Endothelial cell (in vitro differentiated cells): ENCODE measurements around the gene HRG. TPM values are rescaled to one million over a fixed set of nuclear protein-coding genes. Genes with fewer than 3 reads are reported as not detected.

ENCODE experiments used
- DNase-seq: peaks from one replicate; pipeline ENCODE4 v3.0.0; 2021; ENCODE audit warnings: low spot score
- H3K27ac Mint-ChIP-seq: one replicate; pipeline ENCODE4 v1.8.0; 2021; ENCODE audit warnings: mixed read lengths, inconsistent platforms; ENCODE audit not compliant: unreplicated experiment
- H3K27me3 Mint-ChIP-seq: one replicate; pipeline ENCODE4 v1.8.0; 2021; ENCODE audit warnings: mild to moderate bottlenecking, moderate library complexity, mixed read lengths, inconsistent platforms; ENCODE audit not compliant: unreplicated experiment
- H3K36me3 Mint-ChIP-seq: one replicate; pipeline ENCODE4 v1.8.0; 2021; ENCODE audit warnings: mild to moderate bottlenecking, low read depth, mixed read lengths, inconsistent platforms; ENCODE audit not compliant: unreplicated experiment
- H3K4me1 Mint-ChIP-seq: one replicate; pipeline ENCODE4 v1.8.0; 2021; ENCODE audit warnings: mild to moderate bottlenecking, mixed read lengths, inconsistent platforms; ENCODE audit not compliant: unreplicated experiment
- H3K4me3 Mint-ChIP-seq: one replicate; pipeline ENCODE4 v1.8.0; 2021; ENCODE audit warnings: mild to moderate bottlenecking, mixed read lengths, inconsistent platforms; ENCODE audit not compliant: unreplicated experiment
- H3K9me3 Mint-ChIP-seq: one replicate; pipeline ENCODE4 v1.8.0; 2021; ENCODE audit warnings: mixed read lengths, inconsistent platforms; ENCODE audit not compliant: unreplicated experiment
- CTCF ChIP-seq: fragments of 200-600 bp; sonication (generic); IDR thresholded peaks from one replicate; pipeline ENCODE4 v1.5.0; 2021; ENCODE audit warnings: antibody characterized with exemption; ENCODE audit not compliant: unreplicated experiment
- total RNA-seq: library from RNA; stranded (reverse); fragmentation: NEBNext Ultra II Directional; extraction: Animal tissue kit (Norgen Biotek cat#: 25700); gene quantifications from one replicate; pipeline ENCODE4 v1.2.1, GENCODE V29; 2021; ENCODE audit not compliant: unreplicated experiment

The HRG gene
- total RNA-seq, 1 donor from 2014 or later = not detected

GRCh38 chr3:186642014-186642413, 23.8 kb upstream of the HRG start:
- no peak overlapping the region for H3K27ac Mint-ChIP-seq

GRCh38 chr3:186643493-186643892, 22.3 kb upstream of the HRG start:
- Mint-ChIP-seq H3K4me1 (no peaks in the 10 kb centered on the region), H3K4me3 (no peak overlapping the region), H3K36me3 (no peaks in the 10 kb centered on the region), H3K9me3 (no peaks in the 10 kb centered on the region), H3K27ac (no peak overlapping the region), H3K27me3 (peaks cover 2% of the 10 kb centered on the region)
- no peak for TF ChIP-seq CTCF
- DNase-seq = no peak

More at GRCh38 chr3:186642014-186642413, 23.8 kb upstream of the HRG start:
- no peaks in the 10 kb centered on the region for H3K4me1 Mint-ChIP-seq
- H3K9me3 Mint-ChIP-seq = no peaks in the 10 kb centered on the region
- no peak overlapping the region for H3K4me3 Mint-ChIP-seq
- no peak for TF ChIP-seq CTCF
- DNase-seq = no peak
- no peaks in the 10 kb centered on the region for H3K36me3 Mint-ChIP-seq
- H3K27me3 Mint-ChIP-seq = peaks cover 6% of the 10 kb centered on the region

GRCh38 chr3:186644683-186645082, 21.1 kb upstream of the HRG start:
- Mint-ChIP-seq H3K27me3 (peaks cover 1% of the 10 kb centered on the region), H3K27ac (no peak overlapping the region), H3K4me3 (no peak overlapping the region), H3K9me3 (no peaks in the 10 kb centered on the region), H3K4me1 (no peaks in the 10 kb centered on the region), H3K36me3 (no peaks in the 10 kb centered on the region)
- TF ChIP-seq CTCF = no peak
- no peak for DNase-seq

GRCh38 chr3:186646106-186646505, 19.7 kb upstream of the HRG start:
- Mint-ChIP-seq H3K27me3 (peaks cover 1% of the 10 kb centered on the region), H3K4me3 (no peak overlapping the region), H3K36me3 (no peaks in the 10 kb centered on the region), H3K4me1 (no peaks in the 10 kb centered on the region), H3K9me3 (no peaks in the 10 kb centered on the region), H3K27ac (no peak overlapping the region)
- no peak for DNase-seq
- TF ChIP-seq CTCF = no peak

GRCh38 chr3:186646841-186647240, 19.0 kb upstream of the HRG start:
- Mint-ChIP-seq H3K4me3 (no peak overlapping the region), H3K36me3 (no peaks in the 10 kb centered on the region), H3K27me3 (peaks cover 1% of the 10 kb centered on the region), H3K4me1 (peaks cover 3% of the 10 kb centered on the region), H3K9me3 (no peaks in the 10 kb centered on the region), H3K27ac (no peak overlapping the region)
- DNase-seq = no peak
- no peak for TF ChIP-seq CTCF
